ENCODE measurements around the gene AAK1.
A peak's percentile ranks its signal among the peaks of the same experiment; 100 is the strongest.
"Not testable (repeated sequence)": the region's sequence is repeated elsewhere in the genome, so short reads cannot be mapped to it uniquely, and the experiment has no call there.

AAK1 gene

GRCh38 chr2:69592511-69592910 lies 51.0 kb downstream of the AAK1 start:
- DNase-seq = no peak

- DNase-seq = no peak
Measured at GRCh38 chr2:69589973-69590652, 53.4 kb downstream of the AAK1 start.

DNA sequence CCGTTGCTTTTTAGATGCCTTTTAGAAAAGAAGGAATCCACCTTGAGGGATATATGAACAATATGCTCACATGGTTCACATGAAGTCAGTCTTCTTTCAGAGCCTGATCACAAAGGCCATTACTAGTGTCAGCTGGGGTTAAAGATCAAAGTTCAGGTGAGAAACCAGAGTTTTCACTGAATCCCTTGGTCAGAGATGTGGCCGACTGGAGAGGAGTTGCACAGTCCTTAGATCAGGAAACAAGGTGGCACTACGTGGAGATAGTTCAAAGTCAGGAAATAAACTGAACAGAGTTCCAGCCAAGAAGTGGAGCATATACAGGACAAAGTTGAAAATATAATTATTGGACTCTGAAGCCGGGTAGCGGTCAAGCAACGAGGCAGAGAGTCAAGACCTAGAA lies 54.6 kb downstream of the AAK1 start:
- DNase-seq = no peak

- no peak for DNase-seq
Measured at GRCh38 chr2:69588403-69588802, 55.1 kb downstream of the AAK1 start.

DNA sequence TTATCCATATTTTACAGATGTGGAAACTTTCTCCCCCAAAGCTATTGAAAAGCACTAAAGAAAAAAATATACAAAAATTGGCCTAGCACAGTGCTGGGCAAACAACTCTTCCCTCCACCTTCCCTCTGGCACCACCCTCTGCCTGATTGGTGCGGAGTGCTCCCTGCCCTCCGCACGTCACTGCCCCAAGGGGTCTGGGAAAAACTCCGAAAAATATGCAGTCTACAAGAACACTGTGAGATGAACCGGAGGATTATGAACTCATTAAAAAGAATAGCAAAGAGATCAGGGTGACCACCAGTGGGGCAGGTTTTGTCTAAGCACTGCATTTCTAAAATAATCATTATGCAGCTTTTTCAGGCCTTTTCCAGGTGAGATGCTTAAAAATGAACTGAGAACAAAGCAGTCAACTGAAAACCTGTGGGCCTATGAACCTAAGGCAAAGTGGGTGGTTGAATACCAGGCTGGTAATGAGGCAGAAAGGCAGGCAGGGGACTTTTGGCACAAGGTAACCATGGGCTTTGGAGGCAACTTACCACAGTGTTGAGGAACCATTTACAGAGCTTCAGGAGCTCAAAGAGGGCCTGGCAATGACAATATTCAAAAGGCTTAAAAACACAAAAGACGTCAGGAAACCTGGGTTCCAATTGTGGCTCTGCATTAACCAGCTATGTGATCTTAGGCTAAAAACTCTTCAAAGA lies 57.5 kb downstream of the AAK1 start:
- DNase-seq = no peak

GRCh38 chr2:69584127-69584889 lies 59.2 kb downstream of the AAK1 start:
- DNase-seq = no peak

GRCh38 chr2:69583321-69583833 lies 60.2 kb downstream of the AAK1 start:
- no peak for DNase-seq

- no peak for DNase-seq
Measured at GRCh38 chr2:69582582-69583176, 60.9 kb downstream of the AAK1 start.

GRCh38 chr2:69581774-69582581 lies 61.6 kb downstream of the AAK1 start:
- DNase-seq = peak; percentile 60

- no peak for DNase-seq
Measured at GRCh38 chr2:69580486-69580885, 63.1 kb downstream of the AAK1 start.

- DNase-seq = no peak
Measured at GRCh38 chr2:69579536-69579935, 64.0 kb downstream of the AAK1 start.

GRCh38 chr2:69578198-69578540 lies 65.4 kb downstream of the AAK1 start:
- DNase-seq = no peak

DNA sequence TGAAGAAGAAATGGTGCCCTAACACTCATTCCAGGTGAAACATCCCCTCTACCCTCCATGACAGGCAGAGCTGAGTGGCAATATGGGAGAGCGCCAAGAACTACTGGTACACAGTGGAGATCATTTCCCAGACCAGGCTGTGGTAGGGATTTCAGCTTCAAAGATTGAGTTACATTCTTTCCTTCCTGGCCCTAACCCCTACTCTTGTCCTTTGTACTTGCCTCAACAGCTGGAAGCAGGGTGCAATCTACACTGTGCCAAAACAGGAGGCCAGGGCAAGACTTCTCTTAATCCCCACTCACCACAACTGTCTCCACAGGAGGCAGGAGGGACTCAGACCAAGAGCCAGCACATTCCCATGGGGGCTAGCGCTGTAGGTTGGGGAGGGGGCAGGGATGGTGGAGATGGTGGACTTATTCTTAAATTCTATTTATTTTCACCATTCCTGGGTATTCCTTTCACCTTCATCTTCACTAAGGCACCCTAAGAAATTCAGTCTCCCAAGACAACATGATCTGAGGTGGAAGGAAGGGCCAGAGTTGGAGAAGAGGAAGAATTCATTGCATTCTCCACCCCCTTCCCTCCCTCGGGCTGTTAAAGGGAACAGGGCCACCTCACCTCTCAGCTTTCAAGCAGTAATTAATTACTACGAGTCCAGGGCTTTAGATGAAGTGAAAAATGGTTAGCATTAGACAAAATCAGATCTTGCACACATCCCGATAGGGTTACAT lies 65.9 kb downstream of the AAK1 start:
- DNase-seq = peak; percentile 41

- DNase-seq = no peak
Measured at GRCh38 chr2:69576880-69577279, 66.7 kb downstream of the AAK1 start.

GRCh38 chr2:69575926-69576325 lies 67.6 kb downstream of the AAK1 start:
- DNase-seq = no peak

GRCh38 chr2:69575371-69575770 lies 68.2 kb downstream of the AAK1 start:
- DNase-seq = not testable (repeated sequence)

DNA sequence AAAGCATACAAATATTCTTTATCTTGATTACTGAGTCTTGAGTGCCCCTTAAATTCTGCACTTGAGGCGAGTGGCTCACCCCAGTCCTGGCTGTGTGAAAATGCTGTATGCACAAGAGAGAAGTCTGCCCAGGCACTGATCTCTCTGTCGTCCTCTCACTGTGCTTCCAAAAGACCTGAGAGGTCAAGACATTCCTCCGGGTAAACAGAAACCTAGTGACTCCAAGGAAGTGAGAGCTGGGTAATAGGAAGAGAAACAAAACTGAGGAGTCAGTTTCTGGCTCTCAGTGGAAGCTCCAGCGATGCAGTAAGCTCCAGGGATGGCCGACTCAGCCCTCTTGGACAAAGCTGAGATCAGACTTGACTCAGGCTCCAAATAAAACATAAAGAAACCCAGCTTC lies 70.9 kb downstream of the AAK1 start:
- DNase-seq = no peak

DNA sequence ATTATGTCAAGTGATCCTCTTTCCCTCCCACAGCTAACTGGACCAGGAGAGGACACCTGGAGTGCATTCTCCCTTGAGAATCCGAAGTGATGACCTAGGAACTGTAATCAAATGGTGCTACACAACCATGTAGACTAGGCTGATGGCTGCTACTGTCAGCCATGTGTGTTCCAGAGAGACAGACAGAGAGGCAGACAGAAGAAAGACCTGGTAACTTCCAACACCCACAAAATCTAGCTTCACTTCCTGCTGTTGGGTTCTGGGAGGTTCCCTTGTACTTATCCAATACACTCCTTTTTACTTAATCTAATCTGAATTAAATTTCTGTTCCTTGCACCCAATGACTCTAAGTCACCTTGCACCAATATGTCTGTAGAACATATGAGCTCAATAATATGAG lies 72.3 kb downstream of the AAK1 start:
- DNase-seq = no peak

DNA sequence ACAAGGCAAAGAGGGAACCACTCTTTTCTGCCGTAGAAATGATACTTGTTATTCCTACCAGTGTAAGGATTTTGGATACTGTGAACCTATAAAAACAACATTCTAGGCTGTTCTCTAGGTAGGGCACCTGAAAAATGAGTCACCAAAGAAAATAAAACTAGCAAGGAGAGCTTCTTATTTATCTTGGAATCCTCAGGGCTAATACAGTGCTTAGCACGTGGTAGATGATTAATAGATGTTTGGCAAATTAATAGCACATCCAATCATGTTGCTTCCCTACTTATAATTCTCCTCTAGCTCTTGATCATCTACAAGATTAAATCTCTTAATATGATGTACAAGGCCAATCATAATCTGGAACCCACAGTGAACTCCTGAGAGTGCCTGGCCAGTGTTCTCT lies 73.1 kb downstream of the AAK1 start:
- no peak for DNase-seq

GRCh38 chr2:69567909-69568300 lies 75.6 kb downstream of the AAK1 start:
- DNase-seq = no peak

- DNase-seq = peak; percentile 80
Measured at GRCh38 chr2:69567157-69567908, 76.2 kb downstream of the AAK1 start.
